GM23338 (cell line): Measurements from ENCODE around the gene MLLT11. TPM values are rescaled to one million over a fixed set of nuclear protein-coding genes. Genes with fewer than 3 reads are reported as not detected.
A peak's percentile ranks its signal among the peaks of the same experiment; 100 is the strongest.

ENCODE experiments used
- ATAC-seq: fragments of 200-7000 bp; cut with Tn5 transposase; 3 replicates; pipeline ENCODE4 v1.9.1; 2020
- DNase-seq: peaks from one replicate; pipeline ENCODE4 v3.0.0-alpha.2; 2015; ENCODE audit warnings: low spot score
- H2AFZ ChIP-seq: fragments of 200-600 bp; sonication (generic); 2 replicates; pipeline ENCODE4 v1.8.0; 2016; ENCODE audit warnings: antibody characterized with exemption, mild to moderate bottlenecking, moderate library complexity
- H3F3A ChIP-seq: fragments of 200-600 bp; sonication (generic); replicated peaks from 2 replicates; pipeline ENCODE4 v1.8.0; 2017; ENCODE audit warnings: antibody characterized with exemption, mixed run types, low read depth
- H3K27ac ChIP-seq: fragments of 200-600 bp; sonication (generic); 2 replicates; pipeline ENCODE4 v1.6.1; 2016; ENCODE audit warnings: low read depth
- H3K27me3 ChIP-seq: fragments of 200-600 bp; sonication (generic); 2 replicates; pipeline ENCODE4 v1.8.0; 2016; ENCODE audit warnings: mild to moderate bottlenecking, mixed run types, moderate library complexity; ENCODE audit not compliant: insufficient read depth
- H3K36me3 ChIP-seq: fragments of 200-600 bp; sonication (generic); 2 replicates; pipeline ENCODE4 v1.8.0; 2016; ENCODE audit warnings: mild to moderate bottlenecking; ENCODE audit not compliant: insufficient read depth
- H3K4me1 ChIP-seq: fragments of 200-600 bp; sonication (generic); 2 replicates; pipeline ENCODE4 v1.8.0; 2016; ENCODE audit warnings: mild to moderate bottlenecking, moderate library complexity; ENCODE audit not compliant: insufficient read depth
- H3K4me2 ChIP-seq: fragments of 200-600 bp; sonication (generic); 2 replicates; pipeline ENCODE4 v1.7.1; 2017; ENCODE audit warnings: mixed run types
- H3K4me3 ChIP-seq: fragments of 200-600 bp; sonication (generic); 2 replicates; pipeline ENCODE4 v1.6.1; 2016; ENCODE audit warnings: mixed run types
- H3K79me2 ChIP-seq: fragments of 200-600 bp; sonication (generic); replicated peaks from 2 replicates; pipeline ENCODE4 v1.8.0; 2017; ENCODE audit warnings: mild to moderate bottlenecking; ENCODE audit not compliant: insufficient read depth
- H3K9me2 ChIP-seq: fragments of 200-600 bp; sonication (generic); 2 replicates; pipeline ENCODE4 v1.8.0; 2017; ENCODE audit not compliant: insufficient read depth
- H4K20me1 ChIP-seq: fragments of 200-600 bp; sonication (generic); replicated peaks from 2 replicates; pipeline ENCODE4 v1.8.0; 2017; ENCODE audit warnings: mild to moderate bottlenecking; ENCODE audit not compliant: insufficient read depth
- H3K27ac Mint-ChIP-seq: 2 replicates; pipeline ENCODE4 v1.8.0; 2020; ENCODE audit warnings: inconsistent platforms, mild to moderate bottlenecking, moderate library complexity, mixed read lengths
- H3K27me3 Mint-ChIP-seq: 3 replicates; pipeline ENCODE4 v1.8.0; 2022; ENCODE audit warnings: low read depth, mild to moderate bottlenecking, moderate library complexity, mixed read lengths, inconsistent platforms; ENCODE audit not compliant: insufficient read depth, poor library complexity
- H3K36me3 Mint-ChIP-seq: 3 replicates; pipeline ENCODE4 v1.8.0; 2021; ENCODE audit warnings: low read depth, mild to moderate bottlenecking, inconsistent platforms, moderate library complexity, mixed read lengths
- H3K4me1 Mint-ChIP-seq: 3 replicates; pipeline ENCODE4 v1.8.0; 2020; ENCODE audit warnings: mild to moderate bottlenecking, inconsistent platforms, mixed read lengths
- H3K4me3 Mint-ChIP-seq: 3 replicates; pipeline ENCODE4 v1.8.0; 2021; ENCODE audit warnings: moderate library complexity, mild to moderate bottlenecking, inconsistent platforms, mixed read lengths
- H3K9me3 Mint-ChIP-seq: 3 replicates; pipeline ENCODE4 v1.8.0; 2020; ENCODE audit warnings: moderate library complexity, mild to moderate bottlenecking, inconsistent platforms, mixed read lengths
- CREB1 ChIP-seq: fragments of 250-450 bp; sonication (Bioruptor Pico); IDR thresholded peaks from 2 replicates; pipeline ENCODE4 v1.5.0; 2020; ENCODE audit warnings: low read depth, mild to moderate bottlenecking, moderate library complexity
- EZH2 ChIP-seq: fragments of 200-600 bp; sonication (generic); IDR thresholded peaks from one replicate; pipeline ENCODE4 v1.8.0; 2017; ENCODE audit warnings: antibody characterized with exemption, mild to moderate bottlenecking, low read depth; ENCODE audit not compliant: unreplicated experiment
- EZH2phosphoT487 ChIP-seq: fragments of 200-600 bp; sonication (generic); IDR thresholded peaks from one replicate; pipeline ENCODE4 v1.8.1; 2018; ENCODE audit warnings: antibody characterized with exemption; ENCODE audit not compliant: unreplicated experiment
- JUNB ChIP-seq: IDR thresholded peaks from one replicate; pipeline ENCODE4 v1.6.1; 2016; ENCODE audit warnings: antibody characterized with exemption; ENCODE audit not compliant: unreplicated experiment
- NANOG ChIP-seq: IDR thresholded peaks from 2 replicates; pipeline ENCODE4 v1.6.1; 2016; ENCODE audit warnings: antibody characterized with exemption, borderline replicate concordance
- POLR2AphosphoS5 ChIP-seq: IDR thresholded peaks from 2 replicates; pipeline ENCODE4 v1.6.1; 2016; ENCODE audit warnings: antibody characterized with exemption, low read depth
- REST ChIP-seq: IDR thresholded peaks from one replicate; pipeline ENCODE4 v1.6.1; 2018; ENCODE audit warnings: antibody characterized with exemption; ENCODE audit not compliant: unreplicated experiment
- STAT1 ChIP-seq: IDR thresholded peaks from one replicate; pipeline ENCODE4 v1.6.1; 2016; ENCODE audit warnings: antibody characterized with exemption; ENCODE audit not compliant: unreplicated experiment
- ZNF114 ChIP-seq: fragments of 250-450 bp; sonication (Bioruptor Pico); IDR thresholded peaks from 2 replicates; pipeline ENCODE4 v1.5.0; 2020; ENCODE audit warnings: mild to moderate bottlenecking, moderate library complexity
- ZNF331 ChIP-seq: fragments of 250-450 bp; sonication (Bioruptor Pico); IDR thresholded peaks from 2 replicates; pipeline ENCODE4 v1.5.0; 2020; ENCODE audit warnings: low read depth, mild to moderate bottlenecking, moderate library complexity
- ZNF462 ChIP-seq: fragments of 250-450 bp; sonication (Bioruptor Pico); IDR thresholded peaks from 2 replicates; pipeline ENCODE4 v1.5.0; 2020; ENCODE audit warnings: mild to moderate bottlenecking, moderate library complexity
- polyA plus RNA-seq: library from polyadenylated mRNA; unstranded; fragments of >200 nt; fragmentation: Nextera tagmentation; extraction: Ambion mirVana; gene quantifications from 2 replicates; pipeline ENCODE4 v1.2.1, GENCODE V29; 2016
- total RNA-seq: library from RNA; depleted of rRNA; stranded (reverse); fragments of >200 nt; shearing (Covaris generic); gene quantifications from 2 replicates; pipeline ENCODE4 v1.2.3, GENCODE V29; 2014
- TF ChIP-seq, protein P1 (sequence below): IDR thresholded peaks from 2 replicates; pipeline ENCODE4 v1.6.1; 2016; ENCODE audit warnings: antibody characterized with exemption
- TF ChIP-seq, protein P2 (sequence below), 2 experiments: fragments of 200-600 bp in 1 of 2; sonication (generic) in 1 of 2; conservative IDR thresholded peaks; 2 replicates each; pipeline versions ENCODE4 v1.5.1 to v1.6.1; 2016 to 2017; ENCODE audit warnings: antibody characterized with exemption in 2 of 2, low read depth in 2 of 2, mild to moderate bottlenecking in 2 of 2, moderate library complexity in 1 of 2

The MLLT11 gene
- total and polyA plus RNA-seq, 2 experiments from 2014 or later = 10.6 to 22.6 TPM

DNA sequence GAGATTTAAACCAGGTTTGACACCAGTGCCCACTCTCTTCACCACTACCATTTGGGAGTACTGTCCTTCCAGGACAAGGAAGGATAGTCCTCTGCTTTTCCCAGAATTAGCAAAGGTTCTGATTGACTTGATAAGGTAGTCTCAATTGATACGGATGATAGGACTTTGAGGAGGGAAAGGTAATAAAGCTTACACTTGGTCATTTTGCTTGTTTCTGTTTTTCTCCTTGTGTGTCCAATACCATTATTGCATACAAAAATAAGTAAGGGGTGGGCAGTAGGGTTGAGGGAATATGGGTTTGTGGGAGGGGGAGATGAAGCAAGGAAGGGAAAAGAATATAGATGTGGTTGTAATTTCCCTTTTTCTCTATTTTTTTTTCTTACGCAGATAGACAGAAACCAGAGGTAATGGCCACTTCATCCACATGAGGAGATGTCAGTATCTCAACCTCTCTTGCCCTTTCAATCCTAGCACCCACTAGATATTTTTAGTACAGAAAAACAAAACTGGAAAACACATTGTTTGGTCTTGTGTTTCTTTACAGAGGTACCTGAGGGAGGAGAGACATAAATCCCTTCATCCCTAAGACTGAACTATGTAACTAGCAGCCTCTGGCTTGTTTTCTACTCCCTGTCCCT is 10.0 kb upstream of the MLLT11 start:
- ATAC-seq = no peak
- Histone ChIP-seq H3K79me2 (no peaks in the 10 kb centered on the region), H3K4me2 (no peak overlapping the region), H2AFZ (no peak overlapping the region), H3K4me1 (peaks cover 5% of the 10 kb centered on the region; the same call in 1 of the 2 replicates), H3F3A (peaks cover 41% of the 10 kb centered on the region), H3K27me3 (no peaks in the 10 kb centered on the region), H3K36me3 (peaks cover 41% of the 10 kb centered on the region), H3K9me2 (no peaks in the 10 kb centered on the region), H3K27ac (peak overlapping the region; percentile 68; the same call in 1 of the 2 replicates), H3K4me3 (no peak overlapping the region), H4K20me1 (peaks cover 11% of the 10 kb centered on the region)
- no peak for DNase-seq
- H3K4me1 Mint-ChIP-seq = peaks cover 9% of the 10 kb centered on the region; the same call in 2 of the 3 replicates
- H3K27ac Mint-ChIP-seq = no peak overlapping the region; the same call in 1 of the 2 replicates
- TF ChIP-seq ZNF114 = no peak
- no peak for TF ChIP-seq EZH2phosphoT487
- no peak for TF ChIP-seq ZNF462 (CRISPR knock-in tag)
- TF ChIP-seq, protein P1, sequence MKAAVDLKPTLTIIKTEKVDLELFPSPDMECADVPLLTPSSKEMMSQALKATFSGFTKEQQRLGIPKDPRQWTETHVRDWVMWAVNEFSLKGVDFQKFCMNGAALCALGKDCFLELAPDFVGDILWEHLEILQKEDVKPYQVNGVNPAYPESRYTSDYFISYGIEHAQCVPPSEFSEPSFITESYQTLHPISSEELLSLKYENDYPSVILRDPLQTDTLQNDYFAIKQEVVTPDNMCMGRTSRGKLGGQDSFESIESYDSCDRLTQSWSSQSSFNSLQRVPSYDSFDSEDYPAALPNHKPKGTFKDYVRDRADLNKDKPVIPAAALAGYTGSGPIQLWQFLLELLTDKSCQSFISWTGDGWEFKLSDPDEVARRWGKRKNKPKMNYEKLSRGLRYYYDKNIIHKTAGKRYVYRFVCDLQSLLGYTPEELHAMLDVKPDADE = no peak
- TF ChIP-seq CREB1 (CRISPR knock-in tag) = no peak
- no peak for TF ChIP-seq ZNF331 (CRISPR knock-in tag)
- TF ChIP-seq EZH2 = no peak
- no peak; the same call in 1 of the 2 replicates for TF ChIP-seq POLR2AphosphoS5
- no peak for TF ChIP-seq JUNB
- TF ChIP-seq, protein P2, sequence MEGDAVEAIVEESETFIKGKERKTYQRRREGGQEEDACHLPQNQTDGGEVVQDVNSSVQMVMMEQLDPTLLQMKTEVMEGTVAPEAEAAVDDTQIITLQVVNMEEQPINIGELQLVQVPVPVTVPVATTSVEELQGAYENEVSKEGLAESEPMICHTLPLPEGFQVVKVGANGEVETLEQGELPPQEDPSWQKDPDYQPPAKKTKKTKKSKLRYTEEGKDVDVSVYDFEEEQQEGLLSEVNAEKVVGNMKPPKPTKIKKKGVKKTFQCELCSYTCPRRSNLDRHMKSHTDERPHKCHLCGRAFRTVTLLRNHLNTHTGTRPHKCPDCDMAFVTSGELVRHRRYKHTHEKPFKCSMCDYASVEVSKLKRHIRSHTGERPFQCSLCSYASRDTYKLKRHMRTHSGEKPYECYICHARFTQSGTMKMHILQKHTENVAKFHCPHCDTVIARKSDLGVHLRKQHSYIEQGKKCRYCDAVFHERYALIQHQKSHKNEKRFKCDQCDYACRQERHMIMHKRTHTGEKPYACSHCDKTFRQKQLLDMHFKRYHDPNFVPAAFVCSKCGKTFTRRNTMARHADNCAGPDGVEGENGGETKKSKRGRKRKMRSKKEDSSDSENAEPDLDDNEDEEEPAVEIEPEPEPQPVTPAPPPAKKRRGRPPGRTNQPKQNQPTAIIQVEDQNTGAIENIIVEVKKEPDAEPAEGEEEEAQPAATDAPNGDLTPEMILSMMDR (conservative IDR thresholded peaks at IDR 0.05; ENCODE audit: low read depth in 2 of 2) = no peak
- no peak for TF ChIP-seq NANOG
- no peak for TF ChIP-seq STAT1
- no peak for TF ChIP-seq REST
- H3K27me3 Mint-ChIP-seq = peaks cover 8% of the 10 kb centered on the region
- H3K9me3 Mint-ChIP-seq = no peaks in the 10 kb centered on the region; the same call in 2 of the 3 replicates
- H3K36me3 Mint-ChIP-seq = peaks cover 43% of the 10 kb centered on the region
- no peak overlapping the region for H3K4me3 Mint-ChIP-seq
